ENCODE measurements around the gene ATP2C1.
"Not testable (repeated sequence)": the region's sequence is repeated elsewhere in the genome, so short reads cannot be mapped to it uniquely, and the experiment has no call there.

The ATP2C1 gene

DNA sequence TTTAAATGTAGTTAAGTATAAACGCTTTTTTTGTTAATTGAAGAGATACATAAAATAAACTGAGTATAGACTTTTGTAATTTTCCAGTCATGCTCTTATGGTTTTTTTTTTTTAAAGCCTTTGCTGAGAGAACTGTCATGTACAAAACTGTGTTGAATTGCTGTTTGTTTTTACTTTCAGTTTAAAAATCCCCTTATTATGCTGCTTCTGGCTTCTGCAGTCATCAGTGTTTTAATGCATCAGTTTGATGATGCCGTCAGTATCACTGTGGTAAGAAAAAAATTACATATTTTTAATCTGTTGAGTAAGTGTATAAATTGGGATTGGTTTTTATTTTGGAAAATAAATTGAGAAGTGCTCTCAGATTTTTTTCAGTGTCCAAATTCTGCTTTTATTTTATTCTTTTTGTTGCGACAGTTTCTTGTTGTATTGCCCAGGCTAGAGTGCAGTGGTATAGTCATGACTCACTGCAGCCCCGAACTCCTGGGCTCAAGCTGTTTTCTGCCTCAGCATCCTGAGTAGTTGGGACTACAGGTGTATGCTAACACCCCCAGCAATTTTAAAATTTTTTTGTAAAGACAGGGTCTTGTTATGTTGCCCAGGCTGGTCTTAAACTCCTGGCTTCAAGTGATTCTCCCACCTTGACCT, 40.7 kb downstream of the ATP2C1 start:
- no peak for DNase-seq (ENCODE audit: low spot score)

- DNase-seq (ENCODE audit: low spot score), result no peak
Observed at GRCh38 chr3:130935761-130936492, 42.0 kb downstream of the ATP2C1 start.

GRCh38 chr3:130939753-130940152, 45.9 kb downstream of the ATP2C1 start:
- DNase-seq (ENCODE audit: low spot score), result no peak

DNA sequence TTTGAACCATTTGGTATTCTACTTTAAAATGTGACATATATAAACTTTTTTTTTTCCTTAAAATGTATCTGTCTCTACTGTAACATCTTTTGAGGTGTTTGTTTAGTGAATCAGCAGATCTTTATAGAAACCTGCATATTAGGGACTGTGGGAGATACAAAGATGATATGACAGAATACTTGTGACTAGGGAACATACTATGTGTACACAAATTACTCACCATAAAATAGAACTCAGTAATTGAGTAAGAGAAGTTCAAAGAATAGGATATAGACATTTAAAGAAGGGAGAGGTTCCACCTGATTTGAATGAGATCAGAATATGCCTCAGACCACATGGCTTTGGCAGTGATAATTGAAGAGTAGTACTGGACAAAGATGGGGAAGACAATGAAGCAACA, 47.9 kb downstream of the ATP2C1 start:
- DNase-seq (ENCODE audit: low spot score), result no peak

- DNase-seq (ENCODE audit: low spot score), result no peak
Observed at GRCh38 chr3:130946882-130947281, 53.0 kb downstream of the ATP2C1 start.

- DNase-seq (ENCODE audit: low spot score), result no peak
Observed at GRCh38 chr3:130948001-130948773, 54.3 kb downstream of the ATP2C1 start.

- no peak for DNase-seq (ENCODE audit: low spot score)
Observed at GRCh38 chr3:130948929-130949328, 55.0 kb downstream of the ATP2C1 start.

DNA sequence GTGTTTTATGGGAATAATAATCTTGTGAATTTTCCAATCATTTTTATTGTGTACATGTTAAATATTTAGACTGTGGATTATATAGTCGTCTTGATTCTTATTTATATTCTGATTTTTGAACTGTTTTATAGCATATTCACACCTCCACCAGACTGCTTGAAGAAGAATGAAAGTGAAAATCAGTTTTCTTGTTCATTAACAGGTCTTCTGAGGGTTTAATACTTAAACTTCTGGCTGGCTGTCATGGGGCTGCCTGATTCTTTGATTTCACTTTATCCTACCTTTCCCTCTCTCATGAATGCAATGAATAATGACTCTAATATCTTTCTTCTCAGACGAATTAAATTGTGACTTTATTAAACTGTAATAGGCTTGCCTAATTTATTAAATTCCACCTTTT, 56.2 kb downstream of the ATP2C1 start:
- DNase-seq (ENCODE audit: low spot score), result no peak

- DNase-seq (ENCODE audit: low spot score), result no peak
Observed at GRCh38 chr3:130950641-130951040, 56.8 kb downstream of the ATP2C1 start.

- no peak for DNase-seq (ENCODE audit: low spot score)
Observed at GRCh38 chr3:130955481-130955880, 61.6 kb downstream of the ATP2C1 start.

- no peak for DNase-seq (ENCODE audit: low spot score)
Observed at GRCh38 chr3:130956281-130956680, 62.4 kb downstream of the ATP2C1 start.

GRCh38 chr3:130956721-130957120, 62.8 kb downstream of the ATP2C1 start:
- DNase-seq (ENCODE audit: low spot score), result no peak

DNA sequence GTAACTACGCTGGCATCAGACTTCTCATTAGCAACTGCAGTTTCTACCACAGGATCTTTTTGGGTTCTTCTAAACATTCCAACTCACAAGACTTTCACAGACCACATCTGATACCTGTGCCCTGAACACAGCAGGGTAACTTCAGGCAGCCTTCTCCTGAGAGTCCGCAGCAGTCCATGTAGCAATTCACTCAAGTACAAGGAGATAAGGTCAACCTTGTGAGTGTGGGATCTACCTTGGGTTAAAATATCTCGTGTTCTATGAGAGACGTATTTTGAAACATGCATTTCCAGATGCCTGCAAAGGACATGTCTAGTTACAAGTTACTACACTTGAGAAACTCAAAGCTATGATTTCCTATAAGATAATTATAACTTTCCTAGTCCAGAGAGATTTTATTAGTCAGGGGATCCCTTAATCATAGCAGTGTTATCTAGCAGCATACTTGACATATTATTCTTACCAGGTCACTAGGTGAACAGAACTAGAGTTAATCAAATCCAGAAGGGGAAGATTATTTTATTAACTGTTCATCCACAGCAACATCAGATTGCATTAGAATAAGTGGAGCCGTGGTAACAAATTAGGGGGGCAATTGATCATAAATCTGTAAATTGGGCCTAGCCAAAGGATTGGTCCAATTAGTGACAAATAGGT, 66.4 kb downstream of the ATP2C1 start:
- no peak for DNase-seq (ENCODE audit: low spot score)

DNA sequence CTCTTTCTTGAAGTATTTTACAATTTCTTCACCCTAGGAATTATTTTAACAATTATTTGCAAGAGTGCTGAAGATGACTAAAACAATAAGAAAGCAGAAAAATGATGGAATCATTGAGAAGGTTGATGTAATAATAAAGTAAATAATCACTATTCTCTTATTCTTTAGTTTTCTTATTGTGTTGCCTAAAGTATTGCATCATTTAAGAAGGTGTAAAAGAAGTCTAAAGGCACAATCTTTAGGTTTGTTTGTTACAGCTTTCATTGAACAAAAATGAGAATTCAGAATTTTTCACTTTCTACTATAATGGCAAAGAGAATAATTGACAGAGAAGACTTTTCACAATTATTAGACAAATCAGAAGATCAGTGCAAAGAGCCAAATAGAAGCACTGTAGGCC, 67.6 kb downstream of the ATP2C1 start:
- DNase-seq (ENCODE audit: low spot score), result no peak

GRCh38 chr3:130963444-130963843, 69.6 kb downstream of the ATP2C1 start:
- DNase-seq (ENCODE audit: low spot score), result no peak

GRCh38 chr3:130963878-130964277, 70.0 kb downstream of the ATP2C1 start:
- peak; percentile 56 for DNase-seq (ENCODE audit: low spot score)

DNA sequence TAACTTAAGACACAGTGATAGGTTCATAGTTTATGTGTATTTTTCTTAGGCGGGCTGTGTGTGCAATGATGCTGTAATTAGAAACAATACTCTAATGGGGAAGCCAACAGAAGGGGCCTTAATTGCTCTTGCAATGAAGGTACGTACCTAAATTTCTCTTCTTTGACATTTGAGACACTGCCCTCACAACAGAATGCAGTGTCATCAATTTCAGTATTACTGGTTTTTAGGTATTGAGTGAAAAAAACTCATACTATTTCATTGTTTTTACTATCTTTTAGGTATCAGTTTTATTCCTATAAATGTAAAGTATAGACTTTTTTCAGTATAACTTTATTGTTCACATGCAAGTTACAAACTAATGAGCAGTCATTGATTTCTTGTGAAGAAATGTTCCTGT, 73.4 kb downstream of the ATP2C1 start:
- DNase-seq (ENCODE audit: low spot score), result no peak

DNA sequence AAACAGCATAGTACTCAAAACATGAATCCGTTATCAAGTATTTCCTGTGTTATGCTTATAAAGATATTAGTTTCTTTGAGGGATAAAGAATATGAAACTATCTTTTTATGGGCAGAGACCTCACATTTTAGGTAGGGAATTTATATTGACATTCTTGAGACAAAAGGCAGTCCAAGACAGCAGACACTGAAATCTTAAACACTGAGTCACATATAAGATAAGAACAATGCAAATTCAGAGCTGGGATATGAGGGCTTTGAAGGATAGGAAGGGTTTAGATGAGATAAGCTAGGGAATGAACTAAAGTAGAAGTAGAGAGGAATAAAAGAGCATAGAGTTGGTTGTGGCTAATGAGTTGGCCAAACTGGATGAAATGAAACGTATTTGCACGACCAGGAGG, 74.3 kb downstream of the ATP2C1 start:
- DNase-seq (ENCODE audit: low spot score), result no peak

DNA sequence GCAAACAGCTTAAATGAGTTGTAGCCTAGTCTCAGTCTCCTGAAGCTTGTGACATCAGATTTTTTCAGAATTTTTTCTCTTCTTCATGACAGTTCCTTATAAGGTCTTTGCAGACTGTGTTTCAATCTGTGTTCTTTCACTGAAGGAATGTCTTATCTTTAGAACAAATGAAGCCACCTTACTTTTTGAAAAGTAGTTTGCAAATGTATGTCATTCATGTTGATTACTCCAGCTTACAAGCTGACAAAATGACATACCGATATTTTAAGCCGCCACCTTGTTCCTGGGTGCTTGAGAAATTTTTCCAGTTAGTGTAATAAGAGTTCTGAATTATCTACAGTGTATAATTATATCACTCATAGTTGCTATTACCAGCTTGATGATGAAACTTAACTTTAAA, 75.7 kb downstream of the ATP2C1 start:
- DNase-seq (ENCODE audit: low spot score), result no peak

DNA sequence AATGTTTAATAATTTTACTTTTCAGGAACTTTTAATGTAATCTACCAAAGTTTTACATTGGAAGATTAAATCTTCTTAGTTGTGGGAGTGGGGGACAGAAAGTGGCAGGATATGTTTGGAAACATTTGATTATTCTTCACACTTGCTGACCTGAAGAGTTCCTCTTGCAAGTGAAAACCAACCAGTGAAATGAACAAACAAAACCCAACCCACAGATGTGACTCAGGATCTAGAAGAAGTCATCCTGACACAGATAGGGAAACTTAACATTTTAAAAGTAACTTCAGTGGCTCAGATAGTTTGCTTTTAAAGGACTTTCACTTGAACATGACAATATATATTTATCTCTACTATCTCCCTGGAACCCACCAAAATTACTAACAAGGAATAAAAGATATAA, 77.3 kb downstream of the ATP2C1 start:
- no peak for DNase-seq (ENCODE audit: low spot score)

DNA sequence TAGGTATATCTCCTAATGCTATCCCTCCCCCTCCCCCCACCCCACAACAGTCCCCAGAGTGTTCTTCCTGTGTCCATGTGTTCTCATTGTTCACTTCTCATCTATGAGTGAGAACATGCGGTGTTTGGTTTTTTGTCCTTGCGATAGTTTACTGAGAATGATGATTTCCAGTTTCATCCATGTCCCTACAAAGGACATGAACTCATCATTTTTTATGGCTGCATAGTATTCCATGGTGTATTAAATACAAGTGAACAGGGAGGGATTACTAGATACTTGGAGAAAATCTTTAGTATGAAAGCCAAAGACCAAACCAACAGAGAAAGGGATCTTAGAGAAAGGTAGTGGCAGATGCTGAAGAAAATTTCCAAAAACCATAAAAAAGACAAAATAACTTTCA, 78.7 kb downstream of the ATP2C1 start:
- not testable (repeated sequence) for DNase-seq (ENCODE audit: low spot score)

GRCh38 chr3:130973406-130973805, 79.5 kb downstream of the ATP2C1 start:
- no peak for DNase-seq (ENCODE audit: low spot score)

DNA sequence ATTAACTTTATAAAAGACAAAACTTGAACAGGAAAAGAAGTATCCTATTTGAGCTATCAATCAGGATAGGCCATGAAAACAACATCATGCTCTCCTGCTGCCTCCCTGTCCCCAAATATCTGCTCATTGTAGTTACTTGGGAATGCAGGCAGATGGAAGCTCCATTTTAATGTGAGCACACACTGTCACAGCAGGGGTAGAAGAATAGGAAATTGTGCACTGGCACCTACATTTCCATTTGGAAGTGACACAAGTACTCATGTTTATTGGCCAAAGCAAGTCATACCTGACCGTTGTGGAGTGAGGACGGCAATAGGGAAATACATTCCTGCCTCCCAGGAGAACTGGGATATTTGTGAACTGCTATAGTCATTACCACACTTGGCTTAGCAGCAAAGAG, 80.3 kb downstream of the ATP2C1 start:
- DNase-seq (ENCODE audit: low spot score), result no peak

Measured in Ammon's horn (tissue), 1 donor.